GM18909 (cell line): ENCODE results near the gene TMEM87A.

ENCODE experiments used
- ATAC-seq: cut with Tn5 transposase; IDR thresholded peaks from one replicate; pipeline ENCODE4 v1.9.1; 2021; ENCODE audit warnings: mild to moderate bottlenecking; ENCODE audit not compliant: unreplicated experiment, poor library complexity

Gene TMEM87A

GRCh38 chr15:42166225-42166940, 106.8 kb downstream of the TMEM87A start:
- no peak for ATAC-seq

DNA sequence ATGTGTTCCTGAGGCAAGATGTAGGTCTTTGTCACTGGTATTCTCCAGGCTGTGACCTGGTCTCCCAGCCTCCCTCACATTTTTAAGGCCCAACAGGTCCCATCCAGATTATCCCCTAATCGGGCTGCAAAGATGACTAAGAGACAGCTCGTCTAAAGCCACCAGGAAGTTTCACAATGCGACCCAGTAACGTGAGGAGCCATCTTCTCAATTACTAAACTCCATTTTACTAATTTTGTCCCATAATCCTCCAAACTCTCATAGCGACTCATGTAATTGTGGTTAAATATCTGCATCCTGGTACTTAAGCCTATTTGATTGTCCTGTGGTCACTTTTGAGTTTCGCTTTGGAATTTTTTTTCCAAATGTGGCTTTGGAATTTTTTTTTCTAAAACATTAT, 108.1 kb downstream of the TMEM87A start:
- ATAC-seq = no peak

DNA sequence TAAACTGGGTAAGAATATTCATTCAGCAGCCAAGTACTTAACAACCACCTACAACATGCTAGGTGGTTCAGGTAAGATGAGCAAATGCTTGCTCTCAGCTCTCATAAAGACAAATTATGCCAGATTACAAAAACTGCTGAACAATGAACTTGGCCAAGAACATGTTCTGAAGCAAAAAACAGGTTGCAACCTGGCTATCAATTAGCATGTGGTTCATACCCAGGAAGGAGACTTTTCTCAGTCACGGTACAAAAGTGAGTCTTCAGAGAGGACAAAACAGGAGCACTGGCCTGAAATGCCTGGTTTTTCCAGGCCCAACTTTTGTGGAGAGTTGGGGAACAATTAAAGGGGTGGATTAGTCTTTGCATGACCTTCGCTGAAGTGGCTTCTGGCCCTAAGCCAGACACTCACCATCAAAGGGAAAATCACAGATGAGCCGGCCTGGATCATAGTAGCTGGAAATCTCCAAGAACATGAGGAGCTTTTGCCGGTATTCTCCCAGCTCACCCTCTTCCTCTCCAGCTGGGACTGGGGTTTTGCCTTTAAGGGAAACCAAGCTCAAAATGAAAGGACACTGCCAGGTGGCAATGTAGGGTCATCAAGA, 109.2 kb downstream of the TMEM87A start:
- ATAC-seq = no peak

DNA sequence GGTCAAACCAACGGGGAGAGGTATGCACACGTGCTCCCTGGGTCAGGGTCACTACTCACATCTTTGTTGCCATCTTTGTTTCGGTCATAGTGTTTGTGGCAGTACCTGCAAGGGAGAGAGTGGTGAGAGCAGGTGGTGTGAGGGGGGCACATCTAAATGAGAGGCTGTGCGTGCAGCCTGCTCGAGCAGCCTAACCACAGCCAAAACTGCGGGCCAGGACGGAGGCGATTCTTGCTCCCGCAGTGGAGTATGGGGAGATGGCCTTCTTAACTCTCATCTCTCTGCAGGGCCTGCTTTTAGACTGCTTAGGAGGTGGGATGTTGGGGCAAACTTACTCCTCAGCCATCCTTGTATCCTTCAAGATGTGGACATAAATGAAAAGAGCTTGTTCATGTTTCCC, 109.9 kb downstream of the TMEM87A start:
- ATAC-seq = no peak
